ENCODE measurements around the gene DNAAF5. TPM values are rescaled to one million over a fixed set of nuclear protein-coding genes. Genes with fewer than 3 reads are reported as not detected.
A peak's percentile ranks its signal among the peaks of the same experiment; 100 is the strongest.

Gene DNAAF5
- total and polyA plus RNA-seq, 2 of the 13 experiments (the other 11 are each of a cell fraction or from before 2014, with no cell fraction given) = 11.9 to 21.5 TPM

- no peak for TF ChIP-seq ZKSCAN8 (CRISPR knock-in tag; IDR thresholded peaks at IDR 0.05; ENCODE audit: borderline replicate concordance)
- TF ChIP-seq ZNF713 (CRISPR knock-in tag; IDR thresholded peaks at IDR 0.05) = no peak
- no peak for TF ChIP-seq ZNF83 (CRISPR knock-in tag; IDR thresholded peaks at IDR 0.05; ENCODE audit: borderline replicate concordance)
- no peak for TF ChIP-seq GTF3A (CRISPR knock-in tag; conservative IDR thresholded peaks at IDR 0.05)
- TF ChIP-seq NCOR1 (IDR thresholded peaks at IDR 0.05; ENCODE audit: borderline replicate concordance, low read length) = peak; percentile 52
- peak; percentile 58; the same call in 1 of the 2 replicates for TF ChIP-seq ZNF556 (CRISPR knock-in tag; IDR thresholded peaks at IDR 0.05; ENCODE audit: borderline replicate concordance)
- no peak for TF ChIP-seq ZSCAN29 (CRISPR knock-in tag; conservative IDR thresholded peaks at IDR 0.05)
- TF ChIP-seq NBN (conservative IDR thresholded peaks at IDR 0.05) = no peak
- TF ChIP-seq ZNF546 (CRISPR knock-in tag; conservative IDR thresholded peaks at IDR 0.05) = no peak
- TF ChIP-seq MAF1 (CRISPR knock-in tag; IDR thresholded peaks at IDR 0.05; ENCODE audit: borderline replicate concordance) = no peak
- TF ChIP-seq ZNF704 (CRISPR knock-in tag; IDR thresholded peaks at IDR 0.05; ENCODE audit: borderline replicate concordance) = no peak
- no peak for TF ChIP-seq TP53 (CRISPR knock-in tag; conservative IDR thresholded peaks at IDR 0.05)
- no peak for TF ChIP-seq DNMT3B (CRISPR knock-in tag; conservative IDR thresholded peaks at IDR 0.05)
- TF ChIP-seq KMT2B (CRISPR knock-in tag; IDR thresholded peaks at IDR 0.05) = peak; percentile 60
- no peak for TF ChIP-seq ETV6 (CRISPR knock-in tag; conservative IDR thresholded peaks at IDR 0.05)
- TF ChIP-seq ELF4 (CRISPR knock-in tag; IDR thresholded peaks at IDR 0.05; ENCODE audit: borderline replicate concordance) = no peak
- no peak for TF ChIP-seq MLLT10 (CRISPR knock-in tag; IDR thresholded peaks at IDR 0.05)
- no peak for TF ChIP-seq IKZF1 (IDR thresholded peaks at IDR 0.05)
- no peak for TF ChIP-seq ZNF746 (CRISPR knock-in tag; IDR thresholded peaks at IDR 0.05)
- 0 out of 2 replicates have a peak, but pooled peaks have one; percentile 44 for TF ChIP-seq HNF1B (CRISPR knock-in tag; IDR thresholded peaks at IDR 0.05)
- TF ChIP-seq ZBTB7A (CRISPR knock-in tag; IDR thresholded peaks at IDR 0.05) = no peak
- no peak for TF ChIP-seq REXO4 (CRISPR knock-in tag; IDR thresholded peaks at IDR 0.05; ENCODE audit: borderline replicate concordance)
- TF ChIP-seq ZBTB49 (CRISPR knock-in tag; IDR thresholded peaks at IDR 0.05; ENCODE audit: borderline replicate concordance) = no peak
- no peak for TF ChIP-seq ZNF724P (CRISPR knock-in tag; IDR thresholded peaks at IDR 0.05; ENCODE audit: borderline replicate concordance)
- peak; percentile 68; the same call in 1 of the 2 replicates for TF ChIP-seq BORCS8-MEF2B (CRISPR knock-in tag; IDR thresholded peaks at IDR 0.05)
- peak; percentile 97 for TF ChIP-seq STAG1 (CRISPR knock-in tag; IDR thresholded peaks at IDR 0.05)
- TF ChIP-seq SRSF4 (IDR thresholded peaks at IDR 0.05; ENCODE audit: low read depth, low read length, poor library complexity, severe bottlenecking) = no peak
- TF ChIP-seq FLYWCH1 (CRISPR knock-in tag; IDR thresholded peaks at IDR 0.05) = no peak
- no peak for TF ChIP-seq FIP1L1 (IDR thresholded peaks at IDR 0.05; ENCODE audit: borderline replicate concordance, insufficient read depth, low read depth, low read length)
Measured at GRCh38 chr7:732094-732541, 5.6 kb downstream of the DNAAF5 start (continued).

All from HepG2 (cell line).